Transverse colon (tissue), 4 donors: ENCODE results near the gene PALLD. TPM values are rescaled to one million over a fixed set of nuclear protein-coding genes. Genes with fewer than 3 reads are reported as not detected.

Experiments
- DNase-seq: peaks from one replicate; pipeline ENCODE4 v3.0.0-alpha.2; 2019
- H3K27ac ChIP-seq, 4 donors: fragments of 200-600 bp; sonication (generic); 2 replicates each; pipeline ENCODE4 v1.5.1; 2016 to 2018; ENCODE audit warnings: inconsistent platforms in 4 of 4
- H3K27me3 ChIP-seq: fragments of 200-600 bp; sonication (generic); 2 replicates; pipeline ENCODE4 v1.5.1; 2017; ENCODE audit warnings: inconsistent platforms
- H3K36me3 ChIP-seq, 4 donors: fragments of 200-600 bp; sonication (generic); 2 replicates each; pipeline ENCODE4 v1.5.1; 2017 to 2019; ENCODE audit warnings: inconsistent platforms in 4 of 4
- H3K4me1 ChIP-seq, 4 donors: fragments of 200-600 bp; sonication (generic); 2 replicates each; pipeline ENCODE4 v1.5.1; 2017 to 2020; ENCODE audit warnings: inconsistent platforms in 4 of 4
- H3K4me3 ChIP-seq, 4 donors: fragments of 200-600 bp; sonication (generic); 1 replicate in 1 of 4; 2 replicates in 3 of 4; pipeline versions ENCODE4 v1.5.1 to v1.6.1; 2017 to 2019; ENCODE audit warnings: inconsistent platforms in 4 of 4
- H3K9me3 ChIP-seq, 2 donors: fragments of 200-600 bp; sonication (generic); 2 replicates each; pipeline ENCODE4 v1.5.1; 2017 to 2019; ENCODE audit warnings: inconsistent platforms in 2 of 2
- CTCF ChIP-seq, 5 experiments: fragments of 200-600 bp in 3 of 5; fragments of 450-650 bp in 2 of 5; sonication (generic) in 3 of 5; IDR thresholded peaks; 1 replicate in 2 of 5; 2 replicates in 3 of 5; pipeline ENCODE4 v1.5.1; 2016 to 2017; ENCODE audit warnings: antibody characterized with exemption in 5 of 5, inconsistent platforms in 3 of 5, mild to moderate bottlenecking in 2 of 5, moderate library complexity in 1 of 5
- EP300 ChIP-seq: sonication (generic); formaldehyde crosslinking; IDR thresholded peaks from one replicate; pipeline ENCODE4 v1.6.1; 2017; ENCODE audit warnings: antibody characterized with exemption, low read depth
- POLR2A ChIP-seq: fragments of 450-650 bp; IDR thresholded peaks from one replicate; pipeline ENCODE4 v1.6.1; 2016; ENCODE audit warnings: antibody characterized with exemption, mild to moderate bottlenecking, moderate library complexity
- POLR2AphosphoS5 ChIP-seq, 3 donors: sonication (generic); formaldehyde crosslinking; IDR thresholded peaks; one replicate each; pipeline ENCODE4 v1.6.1; 2016; ENCODE audit warnings: antibody characterized with exemption in 3 of 3
- WGBS, 2 donors: methylation state at CpG; one replicate each; pipeline ENCODE4 v1.1.5; 2018; ENCODE audit warnings: low coverage in 1 of 2; 5-methylcytosine and 5-hydroxymethylcytosine counted together
- in situ Hi-C, 4 donors: fragments of 200-750 bp; cut with MboI; loops; one replicate each; pipeline versions ENCODE4 v1.15.0 to v1.15.1; 2017; ENCODE audit warnings: low sequenced_read_pairs in 3 of 4, low pct_ligation_motif_present in 1 of 4, low pct_unique_long_range_greater_than_20kb in 1 of 4
- intact Hi-C: fragments of 100-400 bp; cut with DNase I; formaldehyde crosslinking; loops from one replicate; pipeline ENCODE4 v1.15.1; 2023; ENCODE audit warnings: low total_unique reads
- total RNA-seq, 4 donors: library from RNA; depleted of rRNA; stranded (reverse); fragments of >200 nt; gene quantifications; one replicate each; pipeline ENCODE4 v1.1.0, GENCODE V29; 2016

PALLD gene
- total RNA-seq, 4 donors from 2014 or later, result 230 to 309 (median 278) TPM

- Histone ChIP-seq H3K27me3 (no peaks in the 10 kb centered on the region), H3K27ac (no peak overlapping the region), H3K4me1 (peaks cover 0 to 3% (median 0%) of the 10 kb centered on the region in 4 donors), H3K36me3 (no peaks in the 10 kb centered on the region), H3K9me3 (no peaks in the 10 kb centered on the region), H3K4me3 (no peak overlapping the region)
- no peak for DNase-seq
- in situ Hi-C loops, result no loop called here
- 93 to 100% methylated on average over 3 to 4 of the region's 4 CpGs for WGBS, 2 donors
- TF ChIP-seq POLR2AphosphoS5 (IDR thresholded peaks at IDR 0.05) (no peak), EP300 (no peak), POLR2A (no peak), CTCF (IDR thresholded peaks at IDR 0.05) (no peak)
- intact Hi-C loops, result no loop called here
Measured at GRCh38 chr4:168737806-168738172, 240.9 kb downstream of the PALLD start.

DNA sequence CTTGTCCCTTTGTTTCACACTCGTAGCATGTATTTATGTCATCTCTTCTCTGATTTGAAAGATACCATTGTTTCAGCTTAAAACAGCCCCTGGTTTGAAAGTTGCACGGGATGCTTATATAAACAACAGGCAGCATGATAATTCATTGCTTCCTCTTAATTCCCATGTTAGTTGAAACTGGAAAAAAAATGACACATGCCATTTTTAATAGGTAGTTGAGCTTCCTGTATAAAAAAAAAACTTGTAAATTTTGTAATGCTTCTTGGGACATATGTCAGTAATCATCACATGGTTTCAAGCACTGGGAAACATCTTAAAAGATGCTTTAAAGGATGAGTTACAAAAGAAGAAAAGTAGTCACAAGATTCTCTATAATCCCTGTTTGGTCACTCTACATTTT, 243.0 kb downstream of the PALLD start:
- TF ChIP-seq POLR2AphosphoS5 (IDR thresholded peaks at IDR 0.05), result no peak
- no peak for TF ChIP-seq EP300
- TF ChIP-seq POLR2A, result no peak
- no peak for TF ChIP-seq CTCF (IDR thresholded peaks at IDR 0.05)
- H3K27ac ChIP-seq, result no peak overlapping the region
- 20 to 48% methylated on average over 1 to 2 of the region's 2 CpGs for WGBS, 2 donors
- H3K4me1 ChIP-seq, result peaks cover 0 to 3% (median 0%) of the 10 kb centered on the region in 4 donors
- in situ Hi-C loops (no loop called here), intact Hi-C loops (no loop called here)
- no peaks in the 10 kb centered on the region for H3K27me3 ChIP-seq
- no peak overlapping the region for H3K4me3 ChIP-seq
- no peaks in the 10 kb centered on the region for H3K36me3 ChIP-seq
- DNase-seq, result no peak
- H3K9me3 ChIP-seq, result no peaks in the 10 kb centered on the region

GRCh38 chr4:168740691-168741090, 243.8 kb downstream of the PALLD start:
- H3K27me3 ChIP-seq, result no peaks in the 10 kb centered on the region
- in situ Hi-C loops, result no loop called here
- H3K9me3 ChIP-seq, result no peaks in the 10 kb centered on the region
- DNase-seq, result no peak
- intact Hi-C loops, result no loop called here
- H3K36me3 ChIP-seq, result no peaks in the 10 kb centered on the region
- H3K4me1 ChIP-seq, result peaks cover 0 to 3% (median 0%) of the 10 kb centered on the region in 4 donors
- WGBS, 2 donors, result 82 to 91% methylated on average over 3 of the region's 3 CpGs
- no peak overlapping the region for H3K4me3 ChIP-seq
- TF ChIP-seq EP300, result no peak
- TF ChIP-seq CTCF (IDR thresholded peaks at IDR 0.05), result no peak
- no peak for TF ChIP-seq POLR2AphosphoS5 (IDR thresholded peaks at IDR 0.05)
- TF ChIP-seq POLR2A, result no peak
- no peak overlapping the region for H3K27ac ChIP-seq

- no peak overlapping the region for H3K27ac ChIP-seq
- 74 to 86% methylated on average over 8 to 11 of the region's 11 CpGs for WGBS, 2 donors
- no peaks in the 10 kb centered on the region for H3K36me3 ChIP-seq
- no peaks in the 10 kb centered on the region for H3K27me3 ChIP-seq
- in situ Hi-C loops, result no loop called here
- intact Hi-C loops, result no loop called here
- no peak overlapping the region for H3K4me3 ChIP-seq
- peaks cover 0 to 3% (median 0%) of the 10 kb centered on the region in 4 donors for H3K4me1 ChIP-seq
- H3K9me3 ChIP-seq, result no peaks in the 10 kb centered on the region
- TF ChIP-seq POLR2A (no peak), CTCF (IDR thresholded peaks at IDR 0.05) (no peak), POLR2AphosphoS5 (IDR thresholded peaks at IDR 0.05) (no peak), EP300 (no peak)
- DNase-seq, result no peak
Measured at GRCh38 chr4:168741281-168742173, 244.7 kb downstream of the PALLD start.
